ENCODE data around the gene SH3BP2. TPM values are rescaled to one million over a fixed set of nuclear protein-coding genes. Genes with fewer than 3 reads are reported as not detected.

Gene SH3BP2
- total RNA-seq, 2 experiments from 2014 or later, result 10.9 to 31.6 TPM

GRCh38 chr4:2750719-2751605 lies 41.9 kb upstream of the SH3BP2 start:
- CTCF ChIA-PET (ENCODE audit: unreplicated experiment), result no interaction called here
- Histone ChIP-seq H3K4me3 (ENCODE audit: low read depth, low read length, poor library complexity, severe bottlenecking) (no peak overlapping the region), H3K4me2 (ENCODE audit: low read length) (no peak overlapping the region), H3K79me2 (ENCODE audit: insufficient read depth, low read depth, low read length) (peaks cover 6% of the 10 kb centered on the region; the same call in 1 of the 2 replicates), H3K4me1 (ENCODE audit: insufficient read depth, low read length, poor library complexity, severe bottlenecking) (peaks cover 39% of the 10 kb centered on the region), H4K20me1 (ENCODE audit: insufficient read depth, low read length) (no peaks in the 10 kb centered on the region), H3K27ac (ENCODE audit: low read depth, low read length, poor library complexity, severe bottlenecking) (no peak overlapping the region), H3K9me2 (ENCODE audit: insufficient read depth, low read length) (no peaks in the 10 kb centered on the region), H2AFZ (ENCODE audit: low read length) (no peak overlapping the region), H3K36me3 (ENCODE audit: insufficient read depth, low read length) (peaks cover 18% of the 10 kb centered on the region; the same call in 1 of the 2 replicates), H3K9me3 (ENCODE audit: low read length) (no peaks in the 10 kb centered on the region)
- BruUV-seq (replicated peaks), result no TSS peak
- intact Hi-C loops (cut with micrococcal nuclease; ENCODE audit: unreplicated experiment), result no loop called here
- no peak for DNase-seq (ENCODE audit: low spot score)
- TF ChIP-seq EZH2phosphoT487 (IDR thresholded peaks at IDR 0.05; ENCODE audit: borderline replicate concordance, low read depth, low read length) (no peak), CTCF (conservative IDR thresholded peaks at IDR 0.05; ENCODE audit: low read length) (no peak)
- POLR2A ChIA-PET, result no interaction called here

- intact Hi-C loops (cut with micrococcal nuclease; ENCODE audit: unreplicated experiment), result no loop called here
- CTCF ChIA-PET (ENCODE audit: unreplicated experiment), result no interaction called here
- Histone ChIP-seq H3K4me3 (ENCODE audit: low read depth, low read length, poor library complexity, severe bottlenecking) (no peak overlapping the region), H3K4me1 (ENCODE audit: insufficient read depth, low read length, poor library complexity, severe bottlenecking) (peaks cover 18% of the 10 kb centered on the region), H3K9me2 (ENCODE audit: insufficient read depth, low read length) (no peaks in the 10 kb centered on the region), H3K4me2 (ENCODE audit: low read length) (no peak overlapping the region), H3K36me3 (ENCODE audit: insufficient read depth, low read length) (no peaks in the 10 kb centered on the region), H4K20me1 (ENCODE audit: insufficient read depth, low read length) (no peaks in the 10 kb centered on the region), H3K9me3 (ENCODE audit: low read length) (no peaks in the 10 kb centered on the region), H3K79me2 (ENCODE audit: insufficient read depth, low read depth, low read length) (peaks cover 6% of the 10 kb centered on the region; the same call in 1 of the 2 replicates), H3K27ac (ENCODE audit: low read depth, low read length, poor library complexity, severe bottlenecking) (no peak overlapping the region), H2AFZ (ENCODE audit: low read length) (no peak overlapping the region)
- DNase-seq (ENCODE audit: low spot score), result no peak
- TF ChIP-seq CTCF (conservative IDR thresholded peaks at IDR 0.05; ENCODE audit: low read length) (no peak), EZH2phosphoT487 (IDR thresholded peaks at IDR 0.05; ENCODE audit: borderline replicate concordance, low read depth, low read length) (no peak)
- POLR2A ChIA-PET, result no interaction called here
- BruUV-seq (replicated peaks), result no TSS peak
Measured at GRCh38 chr4:2753436-2753835, 39.4 kb upstream of the SH3BP2 start.

All from OCI-LY7 (cell line).